Neural cell (in vitro differentiated cells): ENCODE results near the gene RAPGEF5. TPM values are rescaled to one million over a fixed set of nuclear protein-coding genes. Genes with fewer than 3 reads are reported as not detected.

ENCODE experiments used
- H2AFZ ChIP-seq: fragments of 200-600, 300-800 bp; sonication (generic), shearing (Covaris generic); 2 replicates; pipeline ENCODE4 v1.6.0; 2014; ENCODE audit warnings: low read depth, mild to moderate bottlenecking, antibody characterized with exemption, low read length, moderate library complexity
- H3F3A ChIP-seq: fragments of 200-600 bp; shearing (Covaris generic); 2 replicates; pipeline ENCODE4 v1.6.1; 2016; ENCODE audit warnings: mild to moderate bottlenecking, moderate library complexity, mixed read lengths, antibody characterized with exemption, low read length; ENCODE audit not compliant: insufficient read depth, poor library complexity, severe bottlenecking
- H3K27ac ChIP-seq: fragments of 200-600, 300-800 bp; sonication (generic), shearing (Covaris generic); 2 replicates; pipeline ENCODE4 v1.5.1; 2014; ENCODE audit warnings: mild to moderate bottlenecking, low read length, moderate library complexity
- H3K27me3 ChIP-seq: fragments of 300-800, 200-600 bp; sonication (generic), shearing (Covaris generic); 2 replicates; pipeline ENCODE4 v1.6.0; 2014; ENCODE audit warnings: mild to moderate bottlenecking, low read depth, low read length, moderate library complexity; ENCODE audit not compliant: insufficient read depth
- H3K36me3 ChIP-seq: fragments of 300-800, 200-600 bp; sonication (generic), shearing (Covaris generic); 2 replicates; pipeline ENCODE4 v1.5.1; 2014; ENCODE audit warnings: mild to moderate bottlenecking, antibody characterized with exemption, low read length, moderate library complexity; ENCODE audit not compliant: insufficient read depth
- H3K4me2 ChIP-seq: fragments of 300-800, 200-600 bp; sonication (generic), shearing (Covaris generic); 2 replicates; pipeline ENCODE4 v1.6.0; 2014; ENCODE audit warnings: mild to moderate bottlenecking, low read length
- H3K4me3 ChIP-seq: fragments of 300-800, 200-600 bp; sonication (generic), shearing (Covaris generic); 2 replicates; pipeline ENCODE4 v1.5.1; 2014; ENCODE audit warnings: mild to moderate bottlenecking, low read length, moderate library complexity
- H3K79me2 ChIP-seq: fragments of 200-600 bp; shearing (Covaris generic); replicated peaks from 2 replicates; pipeline ENCODE4 v1.6.0; 2014; ENCODE audit warnings: mild to moderate bottlenecking, low read length, moderate library complexity; ENCODE audit not compliant: insufficient read depth
- H3K9ac ChIP-seq: fragments of 300-800, 200-600 bp; sonication (generic), shearing (Covaris generic); 2 replicates; pipeline ENCODE4 v1.6.1; 2016; ENCODE audit warnings: mild to moderate bottlenecking, low read length, mixed read lengths
- H3K9me2 ChIP-seq: fragments of 200-600 bp; shearing (Covaris generic); 2 replicates; pipeline ENCODE4 v1.6.1; 2016; ENCODE audit warnings: mild to moderate bottlenecking, low read length, mixed read lengths; ENCODE audit not compliant: insufficient read depth
- H3K9me3 ChIP-seq: fragments of 200-600, 300-800 bp; sonication (generic), shearing (Covaris generic); 2 replicates; pipeline ENCODE4 v1.6.1; 2016; ENCODE audit warnings: mild to moderate bottlenecking, mixed run types, low read length, moderate library complexity, mixed read lengths
- H4K20me1 ChIP-seq: fragments of 200-600 bp; shearing (Covaris generic); 2 replicates; pipeline ENCODE4 v1.6.1; 2016; ENCODE audit warnings: mild to moderate bottlenecking, mixed run types; ENCODE audit not compliant: insufficient read depth
- EP300 ChIP-seq: fragments of 450-650 bp; conservative IDR thresholded peaks from 2 replicates; pipeline ENCODE4 v1.6.1; 2014; ENCODE audit warnings: antibody characterized with exemption, mild to moderate bottlenecking, moderate library complexity; ENCODE audit not compliant: poor library complexity, severe bottlenecking
- EZH2 ChIP-seq: fragments of 200-600, 300-800 bp; shearing (Covaris generic), sonication (generic); IDR thresholded peaks from 2 replicates; pipeline ENCODE4 v1.6.1; 2014; ENCODE audit warnings: antibody characterized with exemption, low read length, borderline replicate concordance, mild to moderate bottlenecking; ENCODE audit not compliant: insufficient read depth, poor library complexity, severe bottlenecking
- MXI1 ChIP-seq: fragments of 450-650 bp; conservative IDR thresholded peaks from 2 replicates; pipeline ENCODE4 v1.6.1; 2014; ENCODE audit warnings: antibody characterized with exemption, mild to moderate bottlenecking; ENCODE audit not compliant: poor library complexity, severe bottlenecking
- POLR2AphosphoS5 ChIP-seq: IDR thresholded peaks from 2 replicates; pipeline ENCODE4 v1.6.1; 2012
- RAD21 ChIP-seq: fragments of 450-650 bp; conservative IDR thresholded peaks from 2 replicates; pipeline ENCODE4 v1.6.1; 2014; ENCODE audit warnings: antibody characterized with exemption, mild to moderate bottlenecking, moderate library complexity
- REST ChIP-seq: IDR thresholded peaks from 2 replicates; pipeline ENCODE4 v1.6.1; 2012; ENCODE audit warnings: borderline replicate concordance
- SMC3 ChIP-seq: fragments of 450-650 bp; conservative IDR thresholded peaks from 2 replicates; pipeline ENCODE4 v1.6.1; 2014; ENCODE audit warnings: antibody characterized with exemption, mild to moderate bottlenecking, moderate library complexity; ENCODE audit not compliant: poor library complexity
- TAF1 ChIP-seq: IDR thresholded peaks from 2 replicates; pipeline ENCODE4 v1.6.1; 2012; ENCODE audit warnings: low read depth
- polyA plus RNA-seq: library from polyadenylated mRNA; depleted of rRNA; stranded (reverse); fragments of >200 nt; gene quantifications from 2 replicates; pipeline ENCODE4 v1.2.3, GENCODE V29; 2014
- TF ChIP-seq, protein P1 (sequence below): fragments of 450-650 bp; IDR thresholded peaks from 2 replicates; pipeline ENCODE4 v1.5.1; 2014; ENCODE audit warnings: antibody characterized with exemption, mild to moderate bottlenecking, moderate library complexity; ENCODE audit not compliant: poor library complexity, severe bottlenecking

The RAPGEF5 gene
- polyA plus RNA-seq, 1 donor from 2014 or later: 48.0 TPM

DNA sequence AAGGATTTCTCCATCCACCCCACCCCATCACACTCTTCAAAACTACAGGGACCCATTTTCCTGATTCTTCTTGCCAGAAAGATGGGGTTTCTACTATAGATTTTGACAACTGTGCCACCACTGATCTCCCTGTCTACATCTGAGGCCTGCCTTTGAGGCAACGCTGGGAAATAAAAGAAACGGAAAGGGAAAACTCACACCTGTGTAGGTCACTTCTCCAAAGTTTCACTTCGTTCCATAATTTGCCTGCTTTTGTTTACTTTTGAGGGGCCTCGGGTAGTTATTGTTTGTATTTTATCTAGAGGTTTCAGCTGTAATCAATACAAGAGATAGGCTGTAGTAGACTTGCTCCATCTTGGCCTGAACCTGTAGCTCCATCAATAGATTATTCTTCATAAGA, 56.1 kb downstream of the RAPGEF5 start:
- Histone ChIP-seq H3K36me3 (no peaks in the 10 kb centered on the region), H3K4me2 (no peak overlapping the region), H3K4me3 (no peak overlapping the region), H2AFZ (no peak overlapping the region), H3K9me3 (no peaks in the 10 kb centered on the region), H3F3A (no peaks in the 10 kb centered on the region), H3K9me2 (no peaks in the 10 kb centered on the region), H3K27me3 (no peaks in the 10 kb centered on the region), H4K20me1 (no peaks in the 10 kb centered on the region), H3K27ac (no peak overlapping the region), H3K9ac (no peak overlapping the region), H3K79me2 (no peaks in the 10 kb centered on the region)
- TF ChIP-seq REST (no peak), TAF1 (no peak), SMC3 (no peak), RAD21 (no peak), EP300 (no peak), POLR2AphosphoS5 (no peak), MXI1 (no peak), EZH2 (no peak)
- TF ChIP-seq, protein P1, sequence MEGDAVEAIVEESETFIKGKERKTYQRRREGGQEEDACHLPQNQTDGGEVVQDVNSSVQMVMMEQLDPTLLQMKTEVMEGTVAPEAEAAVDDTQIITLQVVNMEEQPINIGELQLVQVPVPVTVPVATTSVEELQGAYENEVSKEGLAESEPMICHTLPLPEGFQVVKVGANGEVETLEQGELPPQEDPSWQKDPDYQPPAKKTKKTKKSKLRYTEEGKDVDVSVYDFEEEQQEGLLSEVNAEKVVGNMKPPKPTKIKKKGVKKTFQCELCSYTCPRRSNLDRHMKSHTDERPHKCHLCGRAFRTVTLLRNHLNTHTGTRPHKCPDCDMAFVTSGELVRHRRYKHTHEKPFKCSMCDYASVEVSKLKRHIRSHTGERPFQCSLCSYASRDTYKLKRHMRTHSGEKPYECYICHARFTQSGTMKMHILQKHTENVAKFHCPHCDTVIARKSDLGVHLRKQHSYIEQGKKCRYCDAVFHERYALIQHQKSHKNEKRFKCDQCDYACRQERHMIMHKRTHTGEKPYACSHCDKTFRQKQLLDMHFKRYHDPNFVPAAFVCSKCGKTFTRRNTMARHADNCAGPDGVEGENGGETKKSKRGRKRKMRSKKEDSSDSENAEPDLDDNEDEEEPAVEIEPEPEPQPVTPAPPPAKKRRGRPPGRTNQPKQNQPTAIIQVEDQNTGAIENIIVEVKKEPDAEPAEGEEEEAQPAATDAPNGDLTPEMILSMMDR: no peak

DNA sequence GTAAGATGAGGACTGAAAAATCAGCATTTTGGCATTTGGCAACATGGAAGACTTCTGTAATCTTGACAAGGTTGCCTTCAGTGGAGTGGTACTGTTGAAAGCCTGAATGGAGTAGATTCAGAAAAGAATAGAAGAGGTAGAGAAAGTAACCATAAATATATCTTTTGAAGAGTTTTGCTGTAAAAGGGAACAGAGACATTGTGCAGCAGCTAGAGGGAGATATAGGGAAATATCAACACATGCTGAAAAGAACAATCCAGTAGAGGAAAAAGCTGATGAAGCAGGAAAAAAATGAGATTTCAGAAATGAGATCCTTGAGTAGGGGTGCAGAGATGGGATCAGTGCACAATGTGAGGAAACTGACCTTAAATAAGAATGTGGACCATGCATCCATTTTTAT, 60.0 kb downstream of the RAPGEF5 start:
- TF ChIP-seq REST: no peak
- TF ChIP-seq, protein P1: peak; percentile 24
- Histone ChIP-seq H3K9ac (no peak overlapping the region), H3K27ac (no peak overlapping the region)

More for the DNA sequence above, 60.0 kb downstream of the RAPGEF5 start:
- Histone ChIP-seq H3K9me2 (no peaks in the 10 kb centered on the region), H3K4me3 (no peak overlapping the region), H3K4me2 (no peak overlapping the region), H3K27me3 (no peaks in the 10 kb centered on the region), H3K79me2 (no peaks in the 10 kb centered on the region), H4K20me1 (no peaks in the 10 kb centered on the region), H2AFZ (no peak overlapping the region), H3F3A (no peaks in the 10 kb centered on the region), H3K36me3 (no peaks in the 10 kb centered on the region), H3K9me3 (no peaks in the 10 kb centered on the region)
